GM12892 (cell line): Measurements from ENCODE around the gene SPANXB1.
"Not testable (repeated sequence)": the region's sequence is repeated elsewhere in the genome, so short reads cannot be mapped to it uniquely, and the experiment has no call there.

Experiments used
- POLR2A ChIP-seq: IDR thresholded peaks from 2 replicates; pipeline ENCODE4 v1.6.1; 2011; ENCODE audit warnings: low read depth, low read length, control low read depth
- POLR2AphosphoS5 ChIP-seq: IDR thresholded peaks from 2 replicates; pipeline ENCODE4 v1.6.1; 2011; ENCODE audit warnings: low read depth, low read length, control low read depth
- TAF1 ChIP-seq: IDR thresholded peaks from 2 replicates; pipeline ENCODE4 v1.6.1; 2011; ENCODE audit warnings: low read depth, mild to moderate bottlenecking, control low read depth, low read length, borderline replicate concordance

GRCh38 chrX:141002568-141002967 lies at the start of gene SPANXB1:
- TF ChIP-seq TAF1, POLR2AphosphoS5, POLR2A: not testable (repeated sequence)
